T47D (cell line): ENCODE results near the gene ARL14EP.
A peak's percentile ranks its signal among the peaks of the same experiment; 100 is the strongest.

Source experiments
- DNase-seq, 2 experiments: peaks; one replicate each; pipeline versions ENCODE4 v3.0.0 to v3.0.0-alpha.2; 2011 to 2012; ENCODE audit warnings: low read depth in 1 of 2, low spot score in 1 of 2
- JUND ChIP-seq: IDR thresholded peaks from 2 replicates; pipeline ENCODE4 v1.6.1; 2012; ENCODE audit warnings: low read depth
- in situ Hi-C: cut with HindIII; loops from 2 replicates; pipeline ENCODE4 v1.10.0; 2016; ENCODE audit warnings: low sequenced_read_pairs, low pct_unique_long_range_greater_than_20kb

The ARL14EP gene

DNA sequence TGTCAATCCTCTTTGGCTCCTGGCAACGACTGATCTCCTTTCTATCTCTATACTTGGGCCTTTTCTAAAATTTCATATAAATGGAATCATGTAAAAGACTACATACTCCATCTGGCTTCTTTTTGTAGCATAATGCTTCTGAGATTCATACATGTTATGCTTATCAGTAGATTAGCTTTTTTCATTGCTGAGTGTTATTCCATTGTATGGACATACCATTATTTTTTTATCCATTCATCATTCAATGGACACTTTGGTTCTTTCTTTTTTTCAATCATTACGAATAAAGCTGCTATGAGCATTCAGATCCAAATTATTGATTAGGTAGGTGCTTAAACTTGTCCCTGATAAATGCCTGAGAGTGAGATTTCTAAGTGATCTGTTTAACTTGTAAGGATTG is 11.7 kb upstream of the ARL14EP start:
- no peak for DNase-seq
- in situ Hi-C loops = no loop called here
- no peak for TF ChIP-seq JUND

DNA sequence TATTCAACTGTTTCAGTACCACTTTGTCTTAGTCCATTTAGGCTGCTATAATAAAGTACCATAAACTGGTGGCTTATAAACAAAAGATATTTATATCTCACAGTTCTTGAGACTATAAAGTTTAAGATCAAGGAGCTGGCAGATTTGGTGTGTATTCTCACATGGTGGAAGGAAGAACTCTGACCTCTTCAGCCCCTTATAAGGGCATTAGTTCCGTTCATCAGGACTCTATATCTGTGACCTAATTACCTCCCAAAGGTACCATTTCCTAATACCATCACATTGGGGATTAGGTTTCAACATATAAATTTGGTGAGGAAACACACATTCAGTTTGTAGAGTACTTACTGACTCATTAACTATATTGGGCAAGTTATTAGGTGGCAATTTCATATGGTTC is 10.7 kb upstream of the ARL14EP start:
- in situ Hi-C loops = no loop called here
- TF ChIP-seq JUND = no peak
- DNase-seq = no peak

DNA sequence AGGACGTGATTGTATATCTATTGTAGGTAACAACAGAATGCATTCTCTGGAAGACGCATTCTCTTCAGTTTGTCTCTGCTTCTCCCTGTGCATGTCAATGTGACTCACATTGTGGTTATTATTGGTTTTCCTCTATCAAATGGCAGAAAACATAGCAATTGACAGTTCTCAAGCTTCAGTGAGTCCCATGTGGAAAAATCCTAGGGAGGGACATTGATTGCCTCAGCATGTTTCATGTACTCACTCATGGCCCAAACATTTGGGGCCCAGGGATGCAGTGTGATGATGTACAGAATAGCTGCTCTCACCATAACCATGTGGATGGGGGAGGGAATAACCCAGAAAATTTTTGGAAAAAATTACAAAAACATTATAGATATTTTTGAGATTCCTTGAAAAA is 9.3 kb upstream of the ARL14EP start:
- TF ChIP-seq JUND = no peak
- in situ Hi-C loops = no loop called here
- no peak for DNase-seq

DNA sequence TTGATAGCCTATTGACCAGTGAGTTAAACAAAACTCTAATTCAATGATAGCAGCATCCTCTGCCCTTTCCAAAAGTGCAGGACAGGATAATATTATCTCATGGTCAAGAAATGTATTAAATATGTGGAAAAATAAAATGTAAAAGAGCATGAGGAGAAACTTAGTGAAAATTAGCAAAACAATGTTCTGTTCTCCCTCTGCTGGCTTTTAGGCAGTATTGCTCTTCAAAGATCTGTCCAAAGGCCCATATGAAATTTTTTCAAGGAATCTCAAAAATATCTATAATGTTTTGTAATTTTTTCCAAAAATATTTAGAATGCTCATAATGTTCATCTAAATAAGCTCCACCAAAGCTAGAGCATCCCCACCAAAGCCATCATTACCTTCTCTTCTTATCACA is 8.3 kb upstream of the ARL14EP start:
- in situ Hi-C loops = no loop called here
- DNase-seq = no peak
- TF ChIP-seq JUND = no peak

DNA sequence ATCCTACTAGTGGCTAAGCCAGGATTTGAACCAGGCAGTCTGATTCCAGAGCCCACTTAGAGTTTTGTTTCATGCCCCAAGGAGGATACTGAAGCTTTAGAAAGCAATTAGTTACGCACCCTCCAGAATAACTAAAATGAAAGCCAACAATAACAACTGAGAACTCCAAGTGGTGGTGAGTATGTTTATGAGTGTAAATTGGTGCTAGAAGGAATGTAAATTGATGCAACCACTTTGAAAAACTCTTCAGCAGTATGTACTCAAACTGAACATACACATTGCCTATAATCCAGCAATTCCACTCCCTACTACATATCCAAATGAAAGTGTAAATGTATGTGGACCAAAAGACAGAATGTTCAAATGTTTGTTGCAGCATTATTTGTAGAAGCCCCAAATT is 6.7 kb upstream of the ARL14EP start:
- in situ Hi-C loops = no loop called here
- DNase-seq = no peak
- no peak for TF ChIP-seq JUND

DNA sequence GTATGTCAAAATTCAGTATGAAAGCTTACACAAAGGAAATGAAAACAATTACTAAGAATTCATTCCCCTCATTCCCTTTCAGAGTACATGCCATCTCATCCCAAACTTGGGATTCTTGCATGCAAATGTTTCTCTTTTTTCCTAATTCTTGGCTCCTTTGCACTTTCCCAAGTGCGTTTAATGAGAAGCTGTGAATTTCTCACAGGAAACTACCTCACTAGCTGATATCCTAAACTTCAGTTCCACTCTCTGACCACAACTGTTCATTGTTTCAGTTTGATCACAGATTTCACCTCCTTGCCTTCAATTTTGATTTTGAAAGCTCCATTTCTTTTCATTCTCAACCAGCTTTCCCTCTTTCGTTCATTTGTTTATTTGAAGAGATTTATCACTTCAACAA is 5.9 kb upstream of the ARL14EP start:
- in situ Hi-C loops = no loop called here
- no peak for TF ChIP-seq JUND
- no peak for DNase-seq

DNA sequence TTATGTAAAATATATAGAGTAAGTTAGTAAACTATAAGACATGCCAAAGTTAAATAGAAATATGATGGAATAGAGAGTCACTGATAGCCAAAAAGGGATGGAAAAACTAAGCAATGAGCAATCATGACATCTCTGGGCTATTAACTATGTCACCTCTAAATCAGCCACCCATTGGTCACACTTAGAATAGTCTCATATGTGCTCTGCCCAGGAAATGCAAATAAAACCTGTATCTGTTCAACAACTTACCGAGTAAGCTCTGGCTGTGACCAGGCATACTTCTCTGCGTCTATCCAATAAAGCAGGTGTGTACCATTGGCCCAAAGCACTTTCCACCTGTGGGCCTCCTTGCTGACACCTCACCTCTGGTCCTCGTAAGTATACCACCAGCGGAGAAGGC is 1.6 kb upstream of the ARL14EP start:
- DNase-seq = no peak
- no peak for TF ChIP-seq JUND
- in situ Hi-C loops = no loop called here

DNA sequence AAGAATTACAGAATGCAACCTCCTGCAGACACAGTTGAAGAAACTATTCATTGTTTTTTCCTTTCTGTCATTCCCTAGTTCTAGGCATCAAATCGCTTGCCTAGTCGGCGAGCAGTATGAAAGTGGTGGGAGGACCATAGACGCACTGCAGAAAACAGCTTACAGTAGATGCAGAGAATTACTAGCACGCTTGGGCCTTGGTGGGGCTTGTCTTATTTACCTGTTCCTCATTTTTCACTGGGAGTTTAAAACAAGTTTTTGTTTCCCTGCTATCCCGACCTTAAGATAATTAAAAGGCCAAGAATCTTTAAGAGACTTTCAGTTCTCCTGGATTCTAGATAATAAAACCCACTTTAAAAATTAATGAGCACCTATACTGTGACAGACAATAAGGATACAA is 713 bp upstream of the ARL14EP start:
- no peak for DNase-seq
- no peak for TF ChIP-seq JUND
- in situ Hi-C loops = no loop called here

DNA sequence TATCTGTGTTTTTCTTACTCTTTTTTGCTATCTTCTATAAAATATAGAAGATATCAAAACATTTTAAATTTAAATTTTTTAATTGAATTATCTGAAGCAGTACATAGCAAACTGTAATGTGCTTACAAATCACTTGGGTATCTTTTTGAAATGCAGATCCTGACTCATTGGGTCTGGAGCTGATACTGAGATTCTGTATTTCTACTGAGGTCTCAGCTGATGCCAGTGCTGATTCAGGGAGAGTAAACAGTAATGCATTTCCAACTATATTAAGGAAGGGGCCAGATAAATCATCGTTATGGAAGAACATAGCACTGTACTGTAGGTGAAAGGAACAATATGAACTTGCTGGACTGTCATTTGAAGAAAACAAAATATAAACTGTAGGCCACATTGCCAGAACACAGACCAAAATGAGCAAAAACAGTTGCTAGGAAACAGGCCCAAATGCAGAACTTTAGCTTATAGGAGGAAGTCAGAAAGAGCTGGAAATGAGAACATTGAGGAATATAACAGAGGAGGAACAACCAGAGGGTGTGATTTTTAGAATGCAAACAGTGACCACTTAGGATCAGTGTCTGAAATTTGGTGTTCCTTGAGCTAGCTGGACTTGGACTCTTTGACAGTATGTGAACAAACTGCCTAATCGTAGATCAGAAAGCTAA is 3.3 kb downstream of the ARL14EP start:
- TF ChIP-seq JUND = no peak
- DNase-seq = no peak
- in situ Hi-C loops = no loop called here

DNA sequence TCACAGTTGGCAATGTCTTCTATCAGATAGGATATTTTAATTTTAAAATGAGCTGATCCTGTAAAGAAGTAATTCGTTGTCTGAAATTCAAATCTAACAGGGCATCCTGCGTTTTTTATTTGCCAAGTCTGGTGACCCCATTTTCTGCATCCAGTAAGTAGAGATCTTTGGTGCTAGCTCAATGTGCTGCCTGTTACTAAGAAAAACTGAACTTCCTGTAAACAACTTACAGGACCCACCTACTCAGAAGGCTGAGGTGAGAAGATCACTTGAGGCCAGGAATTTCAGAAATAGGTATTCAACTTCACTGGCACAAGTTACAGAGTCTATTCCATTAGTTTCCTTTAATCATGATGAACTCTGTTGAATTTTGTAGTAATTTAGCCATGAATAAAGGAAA is 4.0 kb downstream of the ARL14EP start:
- no peak for TF ChIP-seq JUND

DNA sequence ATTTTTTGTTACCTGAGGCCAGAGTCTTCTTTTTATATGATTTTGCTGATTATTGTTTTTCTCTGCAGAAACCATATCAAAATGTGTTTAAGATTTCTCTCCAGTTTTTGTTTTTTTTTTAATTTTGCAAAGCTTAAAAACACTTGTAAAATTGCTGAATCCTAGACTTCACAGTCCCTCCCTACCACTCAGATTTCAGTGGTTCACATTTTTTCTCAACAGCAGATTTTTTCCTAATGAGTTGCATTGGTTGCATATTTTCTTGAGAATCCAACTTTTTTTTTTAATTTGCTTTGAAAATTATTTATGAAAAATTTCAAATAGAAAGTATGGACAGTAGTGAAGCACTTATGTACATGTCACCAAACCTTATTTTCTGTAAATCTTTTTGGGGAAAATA is 5.8 kb downstream of the ARL14EP start:
- no peak for DNase-seq
- no peak for TF ChIP-seq JUND
- in situ Hi-C loops = no loop called here

More for the DNA sequence above, 4.0 kb downstream of the ARL14EP start:
- in situ Hi-C loops = no loop called here
- no peak for DNase-seq

DNA sequence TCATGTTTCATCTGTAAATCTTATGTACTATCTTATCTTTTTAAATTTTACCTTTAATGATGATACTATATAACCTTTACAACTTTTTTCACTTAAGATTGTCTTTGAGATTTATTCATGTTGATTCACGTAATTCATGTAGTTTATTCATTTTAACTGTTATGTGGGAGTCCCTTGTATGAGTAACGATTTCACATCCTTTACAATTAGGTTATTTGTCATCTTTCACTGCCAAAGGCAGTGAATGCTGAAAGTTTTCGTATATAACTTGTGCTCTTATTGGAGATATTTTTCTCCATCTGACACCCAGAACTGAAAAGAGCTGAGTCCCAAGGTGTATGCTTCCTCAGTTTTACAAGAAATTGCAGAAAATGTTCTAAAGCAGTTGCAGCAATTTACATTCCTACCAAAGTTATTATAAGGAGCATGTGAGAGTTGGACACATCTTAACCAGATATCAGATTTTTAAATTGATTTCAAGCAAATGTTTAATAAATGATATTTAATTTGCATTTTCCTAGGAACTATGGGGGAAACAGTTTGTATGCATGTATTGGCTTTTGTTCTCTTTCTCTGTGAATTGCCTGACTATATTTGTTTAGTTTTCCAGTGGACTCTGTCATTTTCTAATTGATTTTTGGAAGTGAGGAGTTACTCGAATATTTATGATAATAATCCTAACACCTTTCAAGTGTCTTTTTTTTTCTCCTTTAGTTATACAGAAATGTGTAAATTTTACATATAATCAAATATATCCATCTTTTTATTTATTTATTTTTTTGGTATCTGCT is 6.4 kb downstream of the ARL14EP start:
- no peak for DNase-seq
- in situ Hi-C loops = no loop called here
- no peak for TF ChIP-seq JUND

DNA sequence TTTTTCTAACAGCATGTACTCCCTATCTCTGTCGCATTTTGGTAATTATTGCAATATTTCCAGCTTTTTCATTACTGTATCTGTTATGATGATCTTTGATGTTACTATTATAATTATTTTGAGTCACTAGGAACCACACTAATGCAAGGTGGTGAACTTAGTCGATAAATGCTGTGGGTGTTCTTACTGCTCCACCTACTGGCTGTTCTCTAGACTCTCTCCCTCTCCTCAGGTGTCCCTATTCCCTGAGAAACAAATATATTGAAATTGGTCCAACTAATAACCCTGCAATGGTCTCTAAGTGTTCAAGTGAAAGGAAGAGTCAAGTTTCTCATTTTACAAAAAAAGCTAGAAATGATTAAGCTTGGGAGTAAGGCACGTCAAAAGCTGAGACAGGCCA is 10.5 kb downstream of the ARL14EP start:
- in situ Hi-C loops = no loop called here
- peak; percentile 14 to 62 for DNase-seq
- TF ChIP-seq JUND = no peak

DNA sequence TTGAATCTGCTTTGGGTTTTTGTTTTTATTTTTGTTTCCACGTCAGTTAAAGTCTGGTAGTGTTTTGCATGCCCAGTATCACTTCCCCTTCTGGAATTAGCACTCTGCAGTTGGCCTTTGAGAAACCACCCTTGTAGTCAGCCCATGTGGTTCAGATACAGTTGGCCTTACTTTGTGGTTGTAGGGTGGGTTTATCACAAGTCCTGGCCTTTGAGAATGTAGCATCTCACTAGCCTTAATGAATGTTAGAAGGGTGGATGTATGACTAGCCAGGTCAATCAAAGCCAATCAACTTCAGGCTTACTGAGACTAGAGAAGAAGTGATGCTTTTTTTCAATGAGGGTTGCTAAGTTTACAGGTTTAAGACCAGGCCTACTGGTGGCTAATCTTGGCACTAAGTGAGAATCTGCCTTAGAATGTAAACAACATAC is 19.8 kb downstream of the ARL14EP start:
- in situ Hi-C loops = no loop called here
- TF ChIP-seq JUND = no peak
- no peak for DNase-seq
